Measurements from ENCODE around the gene DSCAM.

DNA sequence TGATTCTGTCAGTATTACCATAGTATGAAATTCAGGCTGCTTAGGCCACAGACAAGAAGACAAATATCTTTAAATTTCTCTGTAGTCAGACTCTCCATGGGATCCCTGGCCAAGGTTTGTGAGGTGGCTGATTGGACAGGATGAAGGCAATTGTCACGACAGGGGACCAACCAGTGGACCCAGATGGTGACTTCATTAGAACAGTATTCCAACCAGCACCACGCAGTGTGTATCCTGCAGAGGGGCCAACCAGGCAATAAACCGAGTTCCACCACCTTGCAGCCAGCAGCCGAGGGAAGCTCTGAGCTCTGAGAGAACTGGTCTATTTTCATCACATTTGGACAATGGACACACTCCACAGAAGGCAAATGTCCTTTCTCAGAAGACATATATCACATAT is 16.1 kb downstream of the DSCAM start:
- TF ChIP-seq EZH2 (IDR thresholded peaks at IDR 0.05; ENCODE audit: borderline replicate concordance, low read depth, low read length, severe bottlenecking): no peak
- TF ChIP-seq, protein P1, sequence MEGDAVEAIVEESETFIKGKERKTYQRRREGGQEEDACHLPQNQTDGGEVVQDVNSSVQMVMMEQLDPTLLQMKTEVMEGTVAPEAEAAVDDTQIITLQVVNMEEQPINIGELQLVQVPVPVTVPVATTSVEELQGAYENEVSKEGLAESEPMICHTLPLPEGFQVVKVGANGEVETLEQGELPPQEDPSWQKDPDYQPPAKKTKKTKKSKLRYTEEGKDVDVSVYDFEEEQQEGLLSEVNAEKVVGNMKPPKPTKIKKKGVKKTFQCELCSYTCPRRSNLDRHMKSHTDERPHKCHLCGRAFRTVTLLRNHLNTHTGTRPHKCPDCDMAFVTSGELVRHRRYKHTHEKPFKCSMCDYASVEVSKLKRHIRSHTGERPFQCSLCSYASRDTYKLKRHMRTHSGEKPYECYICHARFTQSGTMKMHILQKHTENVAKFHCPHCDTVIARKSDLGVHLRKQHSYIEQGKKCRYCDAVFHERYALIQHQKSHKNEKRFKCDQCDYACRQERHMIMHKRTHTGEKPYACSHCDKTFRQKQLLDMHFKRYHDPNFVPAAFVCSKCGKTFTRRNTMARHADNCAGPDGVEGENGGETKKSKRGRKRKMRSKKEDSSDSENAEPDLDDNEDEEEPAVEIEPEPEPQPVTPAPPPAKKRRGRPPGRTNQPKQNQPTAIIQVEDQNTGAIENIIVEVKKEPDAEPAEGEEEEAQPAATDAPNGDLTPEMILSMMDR (IDR thresholded peaks at IDR 0.05; ENCODE audit: extremely low read depth in 1 of 2, insufficient read depth in 1 of 2, low read depth in 1 of 2, low read length in 2 of 2): no peak
- TF ChIP-seq GATA2 (IDR thresholded peaks at IDR 0.05; ENCODE audit: insufficient read depth, insufficient read length, low read depth, low read length): no peak
- TF ChIP-seq POLR2A (IDR thresholded peaks at IDR 0.05; ENCODE audit: low read depth, low read length): no peak
